COLO829 (cell line): ENCODE results near the gene ARHGEF19.
"Not testable (repeated sequence)": the region's sequence is repeated elsewhere in the genome, so short reads cannot be mapped to it uniquely, and the experiment has no call there.

Experiments
- DNase-seq: peaks from one replicate; pipeline ENCODE4 v3.0.0; 2012; ENCODE audit warnings: low spot score

Gene ARHGEF19

DNA sequence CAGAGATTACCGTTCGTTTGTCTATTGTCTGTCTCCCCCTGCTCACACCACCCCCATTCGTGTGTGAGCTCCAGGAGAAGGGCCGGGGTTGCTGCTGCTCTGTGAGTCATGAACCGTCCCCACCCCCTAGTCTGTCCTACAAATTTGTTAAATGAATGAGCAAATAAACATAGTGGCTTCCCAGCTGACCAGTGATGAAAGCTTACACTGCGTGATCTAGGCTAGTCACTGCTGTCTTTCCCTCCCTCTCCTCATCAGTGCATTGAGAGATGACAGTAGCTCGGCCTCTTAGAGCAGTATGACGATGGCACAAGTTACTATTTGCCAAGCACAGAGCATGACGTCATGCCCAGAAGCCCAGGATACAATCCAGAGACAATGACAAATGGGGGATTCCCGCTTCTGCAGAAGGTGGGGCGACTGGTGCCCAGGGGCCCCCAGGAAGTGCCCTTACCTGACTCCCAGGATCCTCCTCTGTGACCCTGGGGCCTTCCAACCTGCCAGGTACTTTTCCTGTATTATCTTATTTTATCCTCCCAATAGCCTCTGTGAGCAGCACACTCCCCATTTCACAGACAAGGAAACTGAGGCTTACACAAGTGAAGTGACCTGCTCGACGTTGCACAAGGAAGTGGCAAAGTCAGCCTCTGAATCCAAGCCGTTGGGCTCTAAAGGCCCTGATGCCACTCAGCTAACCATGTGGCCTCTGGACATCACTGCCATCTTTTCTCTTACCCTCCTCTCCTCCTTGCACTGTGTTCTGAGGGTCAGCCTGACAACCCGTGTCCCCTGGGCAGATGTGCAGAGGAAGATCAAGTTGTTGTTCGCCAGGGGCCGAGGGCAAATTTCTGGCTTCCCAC lies 48.0 kb downstream of the ARHGEF19 start:
- DNase-seq, result peak; percentile 77

DNA sequence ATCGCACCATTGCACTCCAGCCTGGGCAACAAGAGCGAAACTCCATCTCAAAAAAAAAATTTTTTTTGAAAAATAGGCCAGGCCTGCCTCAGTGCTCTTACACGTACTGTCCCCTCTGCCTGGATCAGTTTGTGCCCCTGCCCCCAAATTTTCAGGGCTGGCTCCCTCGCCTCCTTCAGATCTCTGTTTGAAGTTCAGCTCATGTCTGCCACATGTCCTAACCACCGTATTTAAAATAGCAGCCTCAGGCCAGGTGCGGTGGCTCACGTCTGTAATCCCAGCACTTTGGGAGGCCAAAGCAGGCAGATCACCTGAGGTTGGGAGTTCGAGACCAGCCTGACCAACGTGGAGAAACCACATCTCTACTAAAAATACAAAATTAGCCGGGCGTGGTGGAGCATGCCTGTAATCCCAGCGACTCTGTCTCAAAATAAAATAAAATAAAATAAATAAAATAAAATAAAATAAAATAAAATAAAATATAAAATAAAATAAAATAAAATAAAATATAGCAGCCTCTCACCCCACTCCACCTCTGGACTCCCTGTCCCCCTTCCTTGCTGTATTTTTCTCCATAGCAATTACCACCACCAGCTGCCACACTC lies 48.7 kb downstream of the ARHGEF19 start:
- not testable (repeated sequence) for DNase-seq

DNA sequence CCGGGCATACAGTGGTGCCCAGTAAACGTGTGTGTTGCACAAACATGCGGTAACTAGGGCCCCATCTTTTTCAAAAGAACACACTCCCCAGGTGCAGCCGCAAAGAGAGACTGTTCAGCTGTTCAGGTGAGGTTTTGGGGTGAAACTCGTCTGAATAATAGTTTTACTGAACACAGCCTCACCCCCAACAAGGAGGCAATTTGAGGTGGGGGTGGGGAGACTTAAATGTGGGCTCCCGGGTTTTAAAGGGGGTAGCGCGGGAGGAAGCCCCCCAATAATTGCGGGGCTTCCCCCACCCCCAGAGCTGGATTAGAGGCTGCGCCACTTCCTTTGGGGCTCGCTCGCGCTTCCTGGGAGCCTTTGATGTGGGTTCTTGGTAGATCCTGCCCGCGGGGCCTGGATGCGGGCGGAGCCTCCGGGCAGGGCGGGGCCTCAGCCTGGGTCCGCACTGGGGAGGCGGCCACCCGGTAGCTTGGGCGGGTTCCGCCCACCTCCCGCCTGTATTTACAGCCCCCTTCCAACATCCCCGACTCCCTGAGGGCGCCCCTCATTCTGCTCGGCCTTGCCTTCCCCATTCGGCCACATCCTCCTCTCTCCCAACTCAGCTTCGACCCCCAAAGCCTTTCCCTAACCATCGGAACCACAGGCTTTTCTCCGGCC lies 50.2 kb downstream of the ARHGEF19 start:
- DNase-seq, result no peak

DNA sequence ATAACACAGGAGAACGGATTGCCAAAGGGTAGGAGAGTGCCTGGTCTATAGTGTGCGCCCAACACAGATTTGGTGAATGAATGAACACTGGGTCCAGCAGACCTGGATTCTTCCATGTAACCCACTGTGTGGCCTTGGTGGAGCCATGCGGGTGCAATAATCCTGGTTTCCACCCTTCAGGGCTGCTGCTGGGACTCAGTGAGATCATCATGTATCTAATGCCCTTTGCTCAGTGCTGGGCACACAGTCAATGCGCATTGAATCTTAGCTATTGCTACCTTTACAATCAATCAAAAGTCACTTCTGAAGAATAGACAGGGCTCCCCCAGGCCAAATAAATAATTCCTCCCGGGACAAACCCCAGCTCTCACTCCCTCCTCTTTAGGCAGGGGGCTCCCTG lies 50.7 kb downstream of the ARHGEF19 start:
- no peak for DNase-seq

DNA sequence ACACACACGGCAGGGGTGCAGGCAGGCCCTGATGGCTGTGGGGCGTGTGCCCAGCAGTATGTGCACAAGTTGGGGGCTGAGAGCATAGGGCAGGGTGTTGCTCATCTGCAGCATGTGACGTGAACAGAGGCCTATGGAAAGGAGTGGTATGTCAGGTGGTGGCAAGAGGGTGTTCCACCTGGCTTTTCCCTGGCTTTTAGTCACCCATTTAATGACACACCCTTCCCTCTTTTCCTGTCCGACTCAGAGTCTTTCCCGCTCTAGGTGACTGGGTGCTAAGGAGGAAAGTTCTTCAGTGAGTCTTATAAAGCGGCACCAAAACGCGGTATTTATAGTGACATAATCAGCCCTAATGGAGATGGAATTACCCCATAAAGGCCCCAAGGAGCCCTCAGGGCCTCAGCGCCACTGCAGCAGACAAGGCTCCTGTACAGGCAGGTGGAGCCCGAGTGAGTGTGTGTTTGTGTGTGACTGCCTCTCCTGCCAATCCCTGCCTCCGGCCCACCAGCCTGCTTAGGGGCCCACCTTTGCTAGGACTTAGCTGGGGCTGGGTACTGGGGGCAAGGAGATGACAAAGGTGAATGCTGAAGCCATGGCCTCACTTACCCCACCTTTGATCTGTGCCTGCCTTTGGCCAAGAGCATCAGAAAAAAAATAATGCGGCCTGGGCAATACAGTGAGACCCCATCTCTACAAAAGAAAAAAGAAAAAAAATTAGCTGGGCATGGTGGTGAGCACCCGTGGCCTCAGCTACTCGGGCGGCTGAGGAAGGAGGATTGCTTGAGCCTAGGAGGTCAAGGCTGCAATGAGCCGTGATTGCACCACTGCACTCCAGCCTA lies 53.2 kb downstream of the ARHGEF19 start:
- DNase-seq, result no peak

DNA sequence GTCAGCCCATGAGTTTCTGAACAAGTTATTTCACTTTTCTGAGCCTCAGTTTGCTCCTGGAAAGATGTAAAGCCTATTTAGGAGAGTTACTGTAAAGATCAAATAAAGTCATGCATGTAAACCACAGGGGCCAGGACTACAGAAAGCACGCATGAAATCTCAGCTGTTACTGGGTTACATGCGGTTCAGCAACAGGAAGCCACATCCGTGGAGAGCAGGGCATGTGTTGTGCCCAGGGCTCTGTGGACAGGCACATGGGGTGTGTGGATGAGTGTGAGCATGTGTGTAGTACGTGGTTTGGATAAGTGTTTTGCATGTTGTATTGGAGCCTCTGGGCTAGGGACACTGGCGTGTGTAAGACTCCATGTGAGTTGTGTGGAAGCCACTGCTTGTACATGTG lies 54.4 kb downstream of the ARHGEF19 start:
- no peak for DNase-seq

DNA sequence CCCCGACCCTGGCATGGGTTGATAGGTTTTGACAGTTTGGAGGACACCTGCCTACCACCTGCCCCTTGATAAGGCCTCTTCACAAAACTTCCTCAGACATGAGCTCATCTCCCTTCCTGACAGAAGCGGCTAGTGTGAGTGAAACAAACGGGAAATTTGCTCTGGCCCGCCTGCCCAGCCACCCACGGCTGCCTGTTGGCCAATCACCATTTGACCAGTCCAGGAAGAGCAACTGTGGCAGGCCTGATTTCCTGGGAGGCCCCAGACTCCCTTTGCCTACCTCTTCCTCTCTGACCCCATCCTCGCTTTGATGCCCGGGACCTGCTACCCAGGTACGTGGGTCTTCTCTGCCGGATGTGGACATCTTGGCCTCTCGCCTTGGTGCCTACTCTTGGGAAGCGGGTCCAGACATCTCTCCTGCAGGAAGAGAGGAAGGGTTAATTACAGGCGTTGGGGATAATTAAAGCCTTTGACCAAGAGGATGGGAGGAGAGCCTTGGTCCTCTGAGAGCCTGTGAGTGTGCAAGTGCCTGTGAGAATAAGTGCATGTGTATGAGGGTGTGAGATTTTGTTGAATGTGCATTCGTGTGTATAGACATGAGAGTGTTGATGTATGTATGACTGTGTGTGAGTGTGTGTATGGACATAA lies 55.5 kb downstream of the ARHGEF19 start:
- no peak for DNase-seq

DNA sequence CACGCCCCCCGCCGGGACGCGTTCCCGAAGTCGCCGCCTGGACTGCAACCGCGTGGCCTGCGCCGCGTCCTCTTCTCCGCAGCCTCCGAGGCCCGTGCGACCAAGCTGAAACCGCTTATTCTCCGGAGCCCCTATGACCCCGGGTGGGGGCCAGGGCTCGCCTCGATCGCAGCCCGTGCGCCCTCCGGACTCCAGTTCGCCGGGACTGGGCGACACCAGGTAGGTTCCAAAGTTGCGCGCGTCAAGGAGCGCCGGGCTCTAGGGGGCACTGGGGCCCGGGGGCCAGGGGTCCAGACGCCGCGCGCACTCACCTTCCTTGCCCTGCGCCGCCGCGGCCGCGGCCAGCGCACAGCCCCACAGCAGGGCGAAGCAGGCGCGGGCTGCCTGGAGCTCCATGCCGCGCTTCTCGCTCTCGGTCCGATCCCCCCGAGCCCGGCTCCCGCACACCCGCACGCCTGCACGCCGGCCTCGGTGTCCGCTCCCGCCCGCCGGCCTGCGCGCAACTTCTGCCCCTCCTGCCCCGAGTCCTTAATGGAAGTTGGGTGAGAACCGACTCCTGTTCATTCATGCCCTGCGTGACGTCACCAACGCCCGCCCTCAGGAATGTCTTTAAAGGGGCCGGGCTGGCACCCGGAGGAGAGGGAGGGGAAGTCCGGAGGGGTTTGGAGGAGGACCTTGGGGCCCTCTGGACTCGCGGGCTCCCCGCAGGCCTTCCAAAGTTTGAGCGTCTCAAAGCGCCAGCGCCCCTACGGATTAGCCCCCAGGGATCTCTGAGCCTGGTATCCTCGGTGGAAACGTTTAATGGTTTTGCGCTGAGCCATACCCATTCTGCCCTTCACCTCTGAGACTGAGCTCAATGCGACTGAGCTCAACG lies 56.7 kb downstream of the ARHGEF19 start, which contains the start of gene EPHA2:
Gene EPHA2 (minus strand): TSS at position 533 of the 874 bp plus-strand sequence. CDS start 137 bp downstream, at position 396.
- peak; percentile 67 for DNase-seq

DNA sequence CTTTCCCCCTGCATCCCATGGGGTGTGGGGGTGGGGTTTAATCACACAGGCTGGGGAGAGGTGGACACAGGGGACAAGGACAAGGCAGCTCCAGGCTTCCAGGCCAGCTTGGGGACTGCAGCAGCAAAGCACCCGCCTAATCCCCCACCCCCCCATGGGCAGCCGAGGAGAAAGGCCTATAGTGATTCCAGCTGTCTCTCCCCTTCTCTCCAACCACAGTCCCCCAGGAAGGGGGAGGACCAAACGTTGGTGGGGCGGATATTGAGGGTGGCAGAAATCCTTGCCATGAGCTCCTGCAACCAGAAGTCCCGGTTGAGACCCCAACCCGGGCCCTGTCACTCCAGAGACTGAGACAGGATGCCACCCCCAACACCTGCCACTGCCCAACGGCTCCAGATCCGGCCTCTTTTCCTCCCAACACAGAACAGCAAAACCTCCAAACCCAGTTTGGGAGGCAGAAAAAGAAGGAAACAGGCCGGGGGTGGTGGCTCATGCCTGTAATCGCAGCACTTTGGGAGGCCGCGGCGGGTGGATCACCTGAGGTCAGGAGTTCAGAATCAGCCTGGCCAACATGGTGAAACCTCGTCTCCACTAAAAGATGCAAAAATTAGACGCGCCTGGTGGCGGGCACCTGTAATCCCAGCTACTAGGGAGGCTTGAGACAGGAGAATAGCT lies 58.3 kb downstream of the ARHGEF19 start:
- DNase-seq, result no peak

DNA sequence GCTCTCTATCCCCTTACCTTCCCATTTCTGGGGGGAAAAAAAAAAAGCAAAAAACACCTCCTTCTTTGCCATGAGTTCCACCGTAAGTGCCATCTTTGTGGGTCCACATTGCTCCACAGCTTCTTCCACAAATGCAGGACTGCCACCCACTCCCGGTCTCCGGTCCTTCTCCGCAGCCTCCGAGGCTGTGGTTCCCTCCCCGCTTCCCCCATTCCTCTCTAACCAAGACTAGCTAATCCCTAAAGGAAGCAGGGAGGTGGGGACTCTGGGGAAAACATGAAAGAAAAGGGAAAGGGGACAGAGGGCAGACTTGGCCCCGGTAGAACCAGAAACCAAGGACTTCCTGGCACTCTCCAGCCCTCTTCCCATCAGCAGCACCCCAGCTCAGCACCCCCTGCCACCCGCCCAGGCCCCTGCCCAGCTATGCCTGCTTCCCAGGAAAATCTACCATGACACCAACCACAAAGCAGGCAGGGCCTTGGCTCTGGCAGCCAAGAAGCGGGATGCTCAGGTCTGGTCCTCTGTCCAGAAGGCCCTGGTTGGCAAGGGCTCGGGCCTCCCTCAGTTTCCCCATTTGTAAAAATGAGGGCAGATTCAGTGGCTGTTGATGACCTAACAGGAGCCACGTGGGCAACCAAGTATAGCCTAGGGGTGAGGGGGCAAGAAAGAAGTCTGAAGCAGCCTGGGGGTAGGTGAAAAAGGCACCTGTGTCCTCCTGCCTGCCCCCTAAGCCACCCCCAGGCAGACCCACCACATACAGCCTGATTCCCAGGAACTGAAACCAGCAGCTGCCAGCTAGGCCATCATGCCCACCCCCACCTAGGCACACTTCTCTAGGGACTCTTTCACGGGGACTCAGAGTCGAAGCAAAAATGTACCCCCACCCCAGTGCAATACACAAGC lies 59.1 kb downstream of the ARHGEF19 start:
- DNase-seq, result no peak

DNA sequence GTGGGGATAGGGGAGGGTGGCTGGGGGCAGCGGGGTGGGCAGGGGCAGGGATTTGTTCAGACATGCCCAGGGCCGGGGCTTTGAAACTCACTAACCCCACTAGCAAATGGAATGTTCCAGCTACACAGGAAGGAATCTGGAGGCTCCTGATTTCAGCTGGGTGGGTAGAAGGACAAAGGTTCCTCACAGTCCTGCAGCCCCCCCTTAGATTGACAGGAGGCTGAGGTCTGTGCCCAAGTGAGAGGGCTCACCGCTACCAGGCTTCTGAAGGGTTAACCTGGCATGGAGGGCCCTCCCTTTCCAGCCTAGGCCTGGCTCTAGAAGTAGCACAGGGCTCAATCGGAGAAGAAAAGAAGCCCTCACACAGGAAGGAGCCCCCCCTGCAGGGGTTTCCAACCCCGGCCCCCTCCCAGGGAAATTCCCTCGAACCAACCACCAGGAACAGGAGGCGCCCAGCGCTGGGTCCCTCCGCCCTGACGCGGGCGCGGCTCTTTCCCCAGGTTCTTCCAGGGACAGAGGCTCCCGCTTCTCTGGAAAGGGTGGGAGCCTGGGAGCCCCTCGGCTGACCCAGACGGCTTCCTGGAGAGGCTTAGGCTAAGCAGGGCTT lies 59.9 kb downstream of the ARHGEF19 start:
- no peak for DNase-seq

DNA sequence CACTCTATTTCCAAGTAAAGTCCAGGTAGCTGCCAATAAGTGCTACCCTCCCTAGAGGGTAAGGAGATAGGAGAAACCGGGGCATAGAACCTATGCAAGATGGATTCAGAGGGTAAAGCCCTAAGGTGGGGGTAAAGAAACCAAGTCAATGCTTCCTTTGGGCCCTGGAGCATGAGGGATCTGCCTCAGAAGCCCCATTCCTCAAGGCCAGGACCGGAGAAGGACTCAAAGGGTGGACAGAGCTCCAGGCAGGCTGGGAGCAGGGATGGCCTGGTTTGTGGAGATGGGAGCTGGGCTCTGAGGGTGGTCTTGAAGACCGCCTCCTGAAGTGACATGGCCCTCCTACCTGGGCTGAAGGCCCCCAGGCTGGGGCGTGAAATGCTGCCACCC lies 60.5 kb downstream of the ARHGEF19 start:
- no peak for DNase-seq

DNA sequence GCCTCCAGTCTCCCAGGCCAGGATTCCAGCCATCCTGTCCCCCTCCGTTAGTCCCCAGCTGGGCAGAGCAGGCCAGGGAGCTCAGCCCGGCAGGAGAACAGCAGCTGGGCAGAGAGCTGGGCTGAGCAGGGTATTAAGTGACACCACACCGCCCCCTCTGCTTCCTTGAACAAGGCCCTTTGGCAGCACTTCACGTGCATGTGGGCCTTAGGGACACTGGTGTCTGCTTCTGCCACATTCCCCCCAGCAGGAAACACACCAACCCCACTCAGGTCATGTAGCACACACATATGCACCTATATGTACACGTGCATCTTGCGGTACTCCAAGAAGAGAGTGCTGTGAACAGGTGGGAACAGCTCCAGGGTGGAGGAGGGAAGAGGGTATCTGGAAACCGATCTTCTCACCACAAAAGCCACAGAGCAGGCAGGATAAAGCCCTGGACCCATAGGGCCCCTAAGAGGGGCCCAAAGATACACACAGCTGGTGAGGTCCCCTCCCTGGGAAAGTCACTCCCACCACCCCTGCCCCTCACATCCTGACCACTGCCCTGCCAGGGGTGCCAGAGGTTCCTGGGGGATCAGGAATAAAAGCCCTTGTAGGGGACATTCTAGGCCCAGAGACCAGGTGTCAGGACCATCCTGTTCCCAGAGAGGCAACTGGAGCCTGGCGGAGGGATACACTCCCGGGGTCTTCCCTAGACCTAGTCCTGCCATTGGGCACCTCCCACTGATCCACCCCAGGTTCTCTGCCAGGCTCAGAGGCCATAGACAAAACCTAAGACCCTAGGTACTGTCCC lies 61.1 kb downstream of the ARHGEF19 start:
- DNase-seq, result no peak

DNA sequence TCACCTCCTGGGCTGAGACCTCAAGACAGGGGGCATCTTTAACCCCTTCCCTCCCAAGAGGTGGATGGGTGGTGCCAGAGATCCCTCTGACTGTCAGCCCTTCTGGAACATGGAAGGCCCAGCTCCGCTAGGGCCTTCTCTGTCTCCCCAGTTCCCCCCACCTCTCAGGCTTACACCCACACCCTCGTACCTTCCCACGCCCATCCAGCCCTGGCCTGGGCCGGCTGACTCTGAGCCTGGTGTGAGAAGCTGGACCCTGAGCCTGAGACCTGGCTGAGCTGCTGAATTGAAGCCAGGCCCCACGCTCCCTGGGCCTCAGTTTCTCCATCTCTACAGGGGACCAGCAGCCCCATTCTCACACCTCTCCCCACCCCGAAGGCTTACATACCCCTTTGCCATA lies 61.9 kb downstream of the ARHGEF19 start:
- no peak for DNase-seq

DNA sequence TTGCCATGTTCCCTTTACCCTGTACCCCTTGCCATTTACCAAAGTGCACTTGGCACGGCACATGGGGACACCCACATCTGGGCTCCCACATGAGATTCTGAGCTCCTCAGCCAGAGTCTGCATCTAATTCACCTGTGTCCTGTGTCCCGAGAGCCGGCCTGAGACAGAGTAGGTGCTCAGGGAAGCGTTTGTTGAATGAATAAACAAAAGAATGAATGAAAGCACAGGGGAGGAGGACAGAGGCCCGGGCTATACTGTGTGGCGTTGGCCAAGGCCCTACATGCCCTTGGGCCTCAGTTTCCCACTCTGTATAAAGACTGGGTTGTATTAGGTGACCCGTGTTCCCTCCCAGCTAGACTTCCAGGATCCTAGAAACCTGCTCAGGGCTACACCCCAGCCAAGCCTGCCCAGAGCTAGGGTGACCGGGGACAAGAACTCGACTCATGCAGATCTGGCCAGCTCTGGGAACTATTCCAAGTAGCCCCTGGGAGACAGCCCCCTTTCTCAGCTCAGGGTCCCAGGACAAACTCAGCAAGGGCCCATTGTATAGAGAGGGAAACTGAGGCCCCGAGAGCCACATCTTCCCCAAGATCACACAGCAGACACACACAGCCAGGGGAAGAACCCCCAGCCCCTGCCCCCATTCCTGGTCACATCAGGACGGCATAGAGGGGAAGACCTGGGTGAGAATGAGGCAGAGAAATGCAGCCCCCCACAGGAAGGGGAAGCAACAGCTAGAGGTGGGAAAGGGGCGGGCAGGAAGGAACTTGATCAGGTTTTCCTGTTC lies 62.6 kb downstream of the ARHGEF19 start:
- no peak for DNase-seq

DNA sequence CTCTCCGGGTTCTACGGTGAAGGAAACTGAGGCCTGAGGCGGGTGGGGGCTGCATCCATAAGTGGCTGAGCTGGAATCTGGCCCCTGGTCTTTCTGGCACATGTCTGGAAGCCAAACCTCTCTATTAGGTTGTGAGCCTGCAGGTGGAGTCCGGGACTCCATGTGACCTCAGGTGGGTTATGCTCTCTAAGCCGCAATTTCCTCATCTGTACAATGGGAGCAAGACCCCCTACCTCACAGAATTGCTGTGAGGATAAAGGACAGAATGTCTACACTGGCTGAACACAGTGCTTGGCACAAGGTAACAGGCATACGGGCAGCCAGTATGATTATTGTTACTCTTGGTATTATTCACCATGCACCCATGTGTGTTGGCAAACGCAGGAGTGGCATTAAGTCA lies 63.3 kb downstream of the ARHGEF19 start:
- DNase-seq, result no peak
